ENCODE data around the gene GRM5. TPM values are rescaled to one million over a fixed set of nuclear protein-coding genes. Genes with fewer than 3 reads are reported as not detected.

GRM5 gene
- total RNA-seq, 4 donors from 2014 or later, result 0.16 to 0.44 (median 0.19) TPM; not detected in 1

GRCh38 chr11:88494848-88495247 lies 570.9 kb downstream of the GRM5 start:
- TF ChIP-seq CTCF (IDR thresholded peaks at IDR 0.05; ENCODE audit: low read depth), result no peak

GRCh38 chr11:88491674-88492073 lies 574.1 kb downstream of the GRM5 start:
- TF ChIP-seq CTCF (IDR thresholded peaks at IDR 0.05; ENCODE audit: low read depth), result no peak

- TF ChIP-seq CTCF (IDR thresholded peaks at IDR 0.05; ENCODE audit: low read depth), result no peak
These were observed 576.8 kb downstream of the GRM5 start for GRCh38 chr11:88489030-88489429.

- TF ChIP-seq CTCF (IDR thresholded peaks at IDR 0.05; ENCODE audit: low read depth), result no peak
These were observed 578.1 kb downstream of the GRM5 start for GRCh38 chr11:88487646-88488045.

GRCh38 chr11:88484873-88485621 lies 580.7 kb downstream of the GRM5 start:
- no peak for TF ChIP-seq CTCF (IDR thresholded peaks at IDR 0.05; ENCODE audit: low read depth)

- no peak for TF ChIP-seq CTCF (IDR thresholded peaks at IDR 0.05; ENCODE audit: low read depth)
These were observed 582.9 kb downstream of the GRM5 start for GRCh38 chr11:88482871-88483301.

GRCh38 chr11:88480223-88480622 lies 585.6 kb downstream of the GRM5 start:
- TF ChIP-seq CTCF (IDR thresholded peaks at IDR 0.05; ENCODE audit: low read depth), result no peak
